Loucy (cell line): Measurements from ENCODE around the gene SLC45A3.

Experiments used
- H2AFZ ChIP-seq: fragments of 200-600 bp; sonication (generic); 2 replicates; pipeline ENCODE4 v1.6.0; 2016; ENCODE audit warnings: antibody characterized with exemption, mild to moderate bottlenecking, low read length, moderate library complexity
- H3F3A ChIP-seq: fragments of 200-600 bp; 2 replicates; pipeline ENCODE4 v1.6.0; 2016; ENCODE audit warnings: antibody characterized with exemption, low read depth, mild to moderate bottlenecking
- H3K27me3 ChIP-seq: fragments of 200-600 bp; sonication (generic); 2 replicates; pipeline ENCODE4 v1.6.1; 2014; ENCODE audit warnings: low read length, mild to moderate bottlenecking; ENCODE audit not compliant: insufficient read depth, poor library complexity, severe bottlenecking
- H3K36me3 ChIP-seq: fragments of 200-600 bp; sonication (generic); 2 replicates; pipeline ENCODE4 v1.6.1; 2016; ENCODE audit warnings: low read length; ENCODE audit not compliant: insufficient read depth
- H3K4me1 ChIP-seq: fragments of 200-600 bp; sonication (generic); 2 replicates; pipeline ENCODE4 v1.5.1; 2014; ENCODE audit warnings: low read length, mild to moderate bottlenecking; ENCODE audit not compliant: insufficient read depth, poor library complexity, severe bottlenecking
- H3K4me2 ChIP-seq: fragments of 200-600 bp; sonication (generic); 2 replicates; pipeline ENCODE4 v1.6.0; 2014; ENCODE audit warnings: antibody characterized with exemption, low read length, low read depth, mild to moderate bottlenecking; ENCODE audit not compliant: poor library complexity, severe bottlenecking
- H3K4me3 ChIP-seq: fragments of 200-600 bp; sonication (generic); 2 replicates; pipeline ENCODE4 v1.5.1; 2014; ENCODE audit warnings: low read length, mild to moderate bottlenecking, mixed read lengths; ENCODE audit not compliant: poor library complexity, severe bottlenecking
- H3K79me2 ChIP-seq: fragments of 200-600 bp; sonication (generic); 2 replicates; pipeline ENCODE4 v1.6.1; 2014; ENCODE audit warnings: low read length; ENCODE audit not compliant: insufficient read depth
- H3K9ac ChIP-seq: fragments of 200-600 bp; sonication (generic); 2 replicates; pipeline ENCODE4 v1.6.0; 2014; ENCODE audit warnings: mild to moderate bottlenecking, low read depth, low read length, moderate library complexity; ENCODE audit not compliant: poor library complexity, severe bottlenecking
- H3K9me2 ChIP-seq: fragments of 200-600 bp; sonication (generic); replicated peaks from 2 replicates; pipeline ENCODE4 v1.6.1; 2016; ENCODE audit warnings: low read depth, low read length, mixed read lengths
- H3K9me3 ChIP-seq: fragments of 200-600 bp; sonication (generic); 2 replicates; pipeline ENCODE4 v1.6.1; 2014; ENCODE audit warnings: mild to moderate bottlenecking, antibody characterized with exemption, low read length, low read depth; ENCODE audit not compliant: insufficient read depth
- H4K20me1 ChIP-seq: fragments of 200-600 bp; sonication (generic); 2 replicates; pipeline ENCODE4 v1.6.0; 2014; ENCODE audit warnings: antibody characterized with exemption, low read length, mild to moderate bottlenecking; ENCODE audit not compliant: insufficient read depth, poor library complexity, severe bottlenecking
- CTCF ChIP-seq: fragments of 200-600 bp; sonication (generic); conservative IDR thresholded peaks from 2 replicates; pipeline ENCODE4 v1.5.1; 2014; ENCODE audit warnings: mild to moderate bottlenecking, antibody characterized with exemption, low read length
- EZH2phosphoT487 ChIP-seq: fragments of 200-600 bp; IDR thresholded peaks from 2 replicates; pipeline ENCODE4 v1.6.1; 2018; ENCODE audit warnings: antibody characterized with exemption, mild to moderate bottlenecking, moderate library complexity, borderline replicate concordance

Gene SLC45A3

GRCh38 chr1:205623646-205624045, 56.7 kb downstream of the SLC45A3 start:
- peaks cover 54% of the 10 kb centered on the region for H3K79me2 ChIP-seq
- H3K9ac ChIP-seq, result no peak overlapping the region
- H4K20me1 ChIP-seq, result peaks cover 44% of the 10 kb centered on the region
- H3K4me2 ChIP-seq, result no peak overlapping the region
- H3F3A ChIP-seq, result no peaks in the 10 kb centered on the region; the same call in 1 of the 2 replicates
- H3K9me2 ChIP-seq, result no peaks in the 10 kb centered on the region
- H3K4me3 ChIP-seq, result no peak overlapping the region
- no peaks in the 10 kb centered on the region for H3K27me3 ChIP-seq
- peaks cover 33% of the 10 kb centered on the region for H3K4me1 ChIP-seq
- TF ChIP-seq EZH2phosphoT487 (no peak), CTCF (no peak)
- peaks cover 53% of the 10 kb centered on the region; the same call in 1 of the 2 replicates for H3K36me3 ChIP-seq
- no peak overlapping the region for H2AFZ ChIP-seq
- no peaks in the 10 kb centered on the region for H3K9me3 ChIP-seq

GRCh38 chr1:205620269-205620668, 60.0 kb downstream of the SLC45A3 start:
- Histone ChIP-seq H3K9me3 (no peaks in the 10 kb centered on the region), H3K27me3 (no peaks in the 10 kb centered on the region), H3K4me2 (no peak overlapping the region), H3K36me3 (peaks cover 86% of the 10 kb centered on the region), H3K9ac (no peak overlapping the region), H4K20me1 (peaks cover 16% of the 10 kb centered on the region), H3F3A (no peaks in the 10 kb centered on the region; the same call in 1 of the 2 replicates), H3K4me3 (no peak overlapping the region), H3K9me2 (no peaks in the 10 kb centered on the region), H2AFZ (no peak overlapping the region), H3K4me1 (peaks cover 7% of the 10 kb centered on the region), H3K79me2 (peaks cover 20% of the 10 kb centered on the region)
- no peak for TF ChIP-seq CTCF
- no peak for TF ChIP-seq EZH2phosphoT487

GRCh38 chr1:205619376-205619775, 60.9 kb downstream of the SLC45A3 start:
- Histone ChIP-seq H2AFZ (no peak overlapping the region), H3K79me2 (peaks cover 11% of the 10 kb centered on the region), H3K36me3 (peaks cover 89% of the 10 kb centered on the region), H3K4me2 (no peak overlapping the region), H3K9me3 (no peaks in the 10 kb centered on the region), H3K9ac (no peak overlapping the region), H3F3A (no peaks in the 10 kb centered on the region), H4K20me1 (peaks cover 7% of the 10 kb centered on the region), H3K4me3 (no peak overlapping the region), H3K4me1 (no peaks in the 10 kb centered on the region), H3K9me2 (no peaks in the 10 kb centered on the region), H3K27me3 (no peaks in the 10 kb centered on the region)
- no peak for TF ChIP-seq EZH2phosphoT487
- no peak for TF ChIP-seq CTCF
